GM12892 (cell line): ENCODE results near the gene WDR83.

ENCODE experiments used
- POLR2A ChIP-seq: IDR thresholded peaks from 2 replicates; pipeline ENCODE4 v1.6.1; 2011; ENCODE audit warnings: low read depth, low read length, control low read depth
- POLR2AphosphoS5 ChIP-seq: IDR thresholded peaks from 2 replicates; pipeline ENCODE4 v1.6.1; 2011; ENCODE audit warnings: low read depth, low read length, control low read depth

- no peak for TF ChIP-seq POLR2A
- no peak for TF ChIP-seq POLR2AphosphoS5
Measured at GRCh38 chr19:12675940-12676339, 9.3 kb downstream of the WDR83 start.
